IPS DF 6.9 (cell line): ENCODE measurements around the gene GP5.

Source experiments
- DNase-seq: peaks from one replicate; pipeline ENCODE4 v3.0.0-alpha.2; 2013; ENCODE audit warnings: low read depth, low spot score
- H3K27ac ChIP-seq: one replicate; pipeline ENCODE4 v1.5.1; 2013; ENCODE audit warnings: low read length, control low read depth
- H3K27me3 ChIP-seq: 2 replicates; pipeline ENCODE4 v1.6.1; 2013; ENCODE audit warnings: mild to moderate bottlenecking, low read length; ENCODE audit not compliant: control insufficient read depth, insufficient read depth
- H3K36me3 ChIP-seq: 2 replicates; pipeline ENCODE4 v1.6.1; 2013; ENCODE audit warnings: low read length; ENCODE audit not compliant: control insufficient read depth, insufficient read depth
- H3K4me1 ChIP-seq: 2 replicates; pipeline ENCODE4 v1.6.1; 2013; ENCODE audit warnings: low read length; ENCODE audit not compliant: control insufficient read depth, insufficient read depth
- H3K4me3 ChIP-seq: 2 replicates; pipeline ENCODE4 v1.5.1; 2013; ENCODE audit warnings: mild to moderate bottlenecking, low read length
- H3K9me3 ChIP-seq: 2 replicates; pipeline ENCODE4 v1.6.1; 2013; ENCODE audit warnings: low read length, inconsistent platforms; ENCODE audit not compliant: control insufficient read depth, insufficient read depth
- WGBS: extraction: QIAGEN DNeasy Blood & Tissue Kit; methylation state at CpG from one replicate; pipeline ENCODE4 v1.1.7; 2013; ENCODE audit warnings: mixed read lengths, missing lambda C conversion rate; ENCODE audit not compliant: insufficient read length, insufficient coverage; 5-methylcytosine and 5-hydroxymethylcytosine counted together

Gene GP5

DNA sequence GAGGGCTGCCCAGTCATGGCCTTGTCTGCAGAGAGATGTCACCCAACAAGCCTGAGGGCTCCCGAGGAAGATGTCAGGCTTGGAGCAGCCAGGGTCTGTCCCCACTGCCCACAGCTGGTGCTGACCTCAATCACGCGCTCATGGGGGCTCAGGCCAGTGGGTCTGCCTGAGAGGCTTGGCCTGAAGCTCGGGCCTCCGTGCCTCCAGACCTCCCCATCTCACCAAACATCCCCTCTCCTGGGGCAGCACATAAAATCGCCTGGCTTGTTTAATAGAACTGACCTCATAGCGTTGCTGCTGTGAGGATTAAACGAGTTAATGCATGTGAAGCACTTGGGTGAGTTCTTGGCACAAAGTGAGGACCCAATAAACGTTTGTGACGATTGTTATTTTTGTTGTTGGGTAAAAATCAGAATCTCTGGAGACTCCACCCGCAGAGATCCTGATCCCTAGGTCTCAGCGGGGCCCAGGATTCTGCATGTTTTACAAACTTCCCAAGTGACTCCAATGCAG is 33.0 kb downstream of the GP5 start:
- H3K27me3 ChIP-seq: no peaks in the 10 kb centered on the region; the same call in 1 of the 2 replicates
- 0 out of 2 replicates have a peak, but pooled peaks cover 4% of the 10 kb centered on the region for H3K4me1 ChIP-seq
- WGBS: no CpG with 5 or more reads among the region's 12 CpGs
- DNase-seq: no peak
- H3K9me3 ChIP-seq: no peaks in the 10 kb centered on the region
- H3K4me3 ChIP-seq: no peak overlapping the region
- H3K27ac ChIP-seq: no peak overlapping the region
- H3K36me3 ChIP-seq: no peaks in the 10 kb centered on the region

DNA sequence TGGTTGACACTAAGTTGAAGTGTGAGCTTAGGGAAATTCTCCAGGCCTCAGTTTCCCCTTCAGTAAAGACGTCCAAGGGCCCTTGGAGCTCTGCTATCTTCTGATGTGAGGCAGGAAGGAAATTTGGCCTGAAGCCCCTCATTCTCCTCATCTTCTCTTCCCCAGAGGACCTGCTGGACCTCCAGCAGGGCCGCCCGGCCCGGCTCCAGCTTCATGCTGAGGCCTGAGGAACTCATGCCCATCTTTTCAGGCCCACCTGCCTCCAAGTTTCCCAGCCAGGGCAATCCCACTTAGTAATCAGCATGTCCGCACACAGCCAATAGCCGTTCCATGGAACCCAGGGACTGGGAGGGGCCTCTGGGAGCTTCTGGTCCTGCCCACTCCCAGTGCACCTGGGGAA is 33.5 kb downstream of the GP5 start:
- H3K4me1 ChIP-seq: 0 out of 2 replicates have a peak, but pooled peaks cover 4% of the 10 kb centered on the region
- DNase-seq: no peak
- H3K27me3 ChIP-seq: no peaks in the 10 kb centered on the region; the same call in 1 of the 2 replicates
- H3K27ac ChIP-seq: no peak overlapping the region
- H3K4me3 ChIP-seq: no peak overlapping the region
- WGBS: no CpG with 5 or more reads among the region's 6 CpGs
- no peaks in the 10 kb centered on the region for H3K9me3 ChIP-seq
- H3K36me3 ChIP-seq: no peaks in the 10 kb centered on the region

DNA sequence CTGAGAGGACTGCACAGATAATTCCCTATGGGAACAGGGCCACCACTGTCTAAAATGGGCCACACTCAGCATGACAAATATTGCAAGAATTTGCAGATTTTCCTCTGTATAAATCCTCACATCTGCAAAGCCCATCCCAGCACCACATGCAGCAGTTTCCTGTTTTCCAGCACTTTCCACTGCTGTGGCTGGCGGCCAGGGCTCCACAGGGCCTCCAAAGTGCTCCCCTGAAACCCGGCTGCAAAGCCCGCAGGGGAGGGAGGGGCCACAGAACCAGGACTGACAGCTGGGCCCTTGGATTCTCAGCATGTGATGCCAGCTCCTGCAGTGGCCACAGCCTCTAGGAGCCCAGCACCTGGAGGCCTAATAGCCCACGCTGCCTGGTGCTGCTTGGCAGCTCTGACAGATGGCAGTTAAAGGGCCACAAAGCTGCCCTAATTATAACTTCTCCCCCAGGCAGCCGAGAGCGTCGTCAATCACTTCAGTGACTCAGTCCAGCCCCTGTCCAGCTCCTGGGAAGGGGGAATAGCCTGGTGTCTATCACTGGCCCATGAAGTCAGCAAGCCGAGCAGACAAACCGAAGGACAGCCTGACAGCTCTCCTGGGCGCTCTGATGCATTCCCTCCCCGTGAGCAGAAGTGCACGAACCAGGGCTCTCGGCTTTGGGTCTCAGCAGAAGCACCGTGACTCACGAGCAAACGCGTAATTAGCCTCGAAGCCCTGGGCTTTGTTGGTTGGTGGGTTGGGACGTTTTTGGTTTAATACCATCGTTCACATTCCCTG is 34.2 kb downstream of the GP5 start:
- H3K27ac ChIP-seq: no peak overlapping the region
- H3K27me3 ChIP-seq: no peaks in the 10 kb centered on the region; the same call in 1 of the 2 replicates
- H3K4me3 ChIP-seq: no peak overlapping the region
- no peak for DNase-seq
- WGBS: no CpG with 5 or more reads among the region's 20 CpGs
- 0 out of 2 replicates have a peak, but pooled peaks cover 4% of the 10 kb centered on the region for H3K4me1 ChIP-seq
- H3K9me3 ChIP-seq: no peaks in the 10 kb centered on the region
- H3K36me3 ChIP-seq: no peaks in the 10 kb centered on the region

DNA sequence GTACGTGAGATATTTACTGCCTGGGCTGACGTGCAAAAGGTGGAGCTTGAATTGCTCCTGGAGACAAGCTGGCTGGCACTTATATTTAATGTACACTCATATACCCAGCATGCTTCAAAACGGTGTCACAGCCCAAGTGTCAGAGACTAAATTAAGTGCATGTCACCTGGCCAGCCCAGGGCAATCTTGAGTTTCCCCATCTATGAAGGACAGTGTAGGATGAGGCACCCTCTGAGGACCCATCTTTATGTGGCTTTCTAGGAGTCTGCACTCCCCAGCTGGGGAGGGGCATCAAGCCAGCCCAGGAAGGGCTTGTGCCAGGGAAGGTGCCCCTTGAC is 34.8 kb downstream of the GP5 start:
- no peak for DNase-seq
- Histone ChIP-seq H3K4me1 (0 out of 2 replicates have a peak, but pooled peaks cover 3% of the 10 kb centered on the region), H3K27me3 (no peaks in the 10 kb centered on the region; the same call in 1 of the 2 replicates), H3K9me3 (no peaks in the 10 kb centered on the region), H3K36me3 (no peaks in the 10 kb centered on the region), H3K27ac (no peak overlapping the region), H3K4me3 (no peak overlapping the region)
- WGBS: no CpG with 5 or more reads among the region's 3 CpGs

DNA sequence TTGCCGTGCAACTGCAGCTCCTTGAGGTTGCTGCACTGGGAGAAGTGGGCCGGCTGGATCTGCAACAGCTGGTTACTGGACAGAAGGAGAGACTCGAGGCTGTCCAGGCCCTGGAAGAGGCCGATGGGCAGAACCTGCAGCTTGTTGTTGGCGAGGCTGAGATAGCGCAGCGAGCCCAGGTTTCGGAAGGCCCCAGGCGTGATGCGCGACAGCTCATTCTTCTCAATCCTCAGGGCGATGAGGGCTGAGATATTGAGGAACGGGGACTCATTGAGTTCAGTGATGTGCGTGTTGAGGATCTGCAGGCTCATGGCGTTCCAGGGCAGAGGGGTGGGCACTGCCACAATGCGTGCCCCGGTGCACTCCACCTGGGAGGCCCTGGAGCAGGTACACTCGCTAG is 38.5 kb downstream of the GP5 start:
- H3K9me3 ChIP-seq: no peaks in the 10 kb centered on the region
- WGBS: no CpG with 5 or more reads among the region's 18 CpGs
- H3K36me3 ChIP-seq: no peaks in the 10 kb centered on the region
- H3K27me3 ChIP-seq: no peaks in the 10 kb centered on the region
- DNase-seq: no peak
- H3K4me3 ChIP-seq: no peak overlapping the region; the same call in 1 of the 2 replicates
- no peak overlapping the region for H3K27ac ChIP-seq
- no peaks in the 10 kb centered on the region for H3K4me1 ChIP-seq

GRCh38 chr3:194357681-194358080 is 41.4 kb downstream of the GP5 start:
- Histone ChIP-seq H3K9me3 (no peaks in the 10 kb centered on the region), H3K4me3 (no peak overlapping the region), H3K27ac (no peak overlapping the region), H3K4me1 (no peaks in the 10 kb centered on the region), H3K27me3 (no peaks in the 10 kb centered on the region), H3K36me3 (no peaks in the 10 kb centered on the region)
- no peak for DNase-seq
- no CpG with 5 or more reads among the region's 11 CpGs for WGBS

DNA sequence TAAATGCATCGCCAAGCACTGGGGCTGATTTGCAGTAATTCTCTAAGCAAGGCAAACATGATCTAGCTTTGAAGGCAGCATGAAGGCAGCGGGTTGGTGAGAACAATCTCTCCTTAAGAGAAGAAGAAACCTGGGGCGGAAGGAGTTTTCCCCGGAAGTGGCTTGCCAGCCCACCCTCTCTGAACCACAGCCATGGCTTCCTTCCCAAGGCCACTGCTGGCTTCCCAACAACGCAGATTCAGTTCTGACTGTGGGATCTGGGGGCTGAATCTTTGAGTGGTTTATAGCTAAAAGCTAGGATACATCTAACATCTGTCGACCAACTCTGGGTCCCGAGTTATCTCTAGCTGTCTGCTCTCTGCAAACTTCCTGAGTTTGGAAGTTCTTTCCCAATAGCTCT is 43.7 kb downstream of the GP5 start:
- H3K27me3 ChIP-seq: no peaks in the 10 kb centered on the region
- no peak for DNase-seq
- WGBS: no CpG with 5 or more reads among the region's 7 CpGs
- no peaks in the 10 kb centered on the region for H3K4me1 ChIP-seq
- no peak overlapping the region for H3K4me3 ChIP-seq
- H3K36me3 ChIP-seq: no peaks in the 10 kb centered on the region
- H3K27ac ChIP-seq: no peak overlapping the region
- no peaks in the 10 kb centered on the region for H3K9me3 ChIP-seq

GRCh38 chr3:194354315-194354714 is 44.8 kb downstream of the GP5 start:
- H3K9me3 ChIP-seq: no peaks in the 10 kb centered on the region
- H3K27ac ChIP-seq: no peak overlapping the region
- no peak overlapping the region for H3K4me3 ChIP-seq
- H3K36me3 ChIP-seq: no peaks in the 10 kb centered on the region
- no CpG with 5 or more reads among the region's 2 CpGs for WGBS
- no peak for DNase-seq
- H3K27me3 ChIP-seq: no peaks in the 10 kb centered on the region
- no peaks in the 10 kb centered on the region; the same call in 1 of the 2 replicates for H3K4me1 ChIP-seq

GRCh38 chr3:194352667-194353246 is 46.3 kb downstream of the GP5 start:
- H3K36me3 ChIP-seq: no peaks in the 10 kb centered on the region
- H3K9me3 ChIP-seq: no peaks in the 10 kb centered on the region
- no peak overlapping the region for H3K27ac ChIP-seq
- no peaks in the 10 kb centered on the region for H3K27me3 ChIP-seq
- WGBS: 100% methylated on average over 4 of the region's 10 CpGs
- no peak for DNase-seq
- H3K4me3 ChIP-seq: no peak overlapping the region
- H3K4me1 ChIP-seq: no peaks in the 10 kb centered on the region; the same call in 1 of the 2 replicates

- no peak for DNase-seq
- 100% methylated on average over 13 of the region's 14 CpGs for WGBS
- Histone ChIP-seq H3K4me1 (no peaks in the 10 kb centered on the region; the same call in 1 of the 2 replicates), H3K4me3 (no peak overlapping the region), H3K27ac (no peak overlapping the region), H3K9me3 (no peaks in the 10 kb centered on the region), H3K27me3 (no peaks in the 10 kb centered on the region), H3K36me3 (no peaks in the 10 kb centered on the region)
Measured at GRCh38 chr3:194351952-194352536, 47.0 kb downstream of the GP5 start.
